Measurements from ENCODE around the gene TEC.

DNA sequence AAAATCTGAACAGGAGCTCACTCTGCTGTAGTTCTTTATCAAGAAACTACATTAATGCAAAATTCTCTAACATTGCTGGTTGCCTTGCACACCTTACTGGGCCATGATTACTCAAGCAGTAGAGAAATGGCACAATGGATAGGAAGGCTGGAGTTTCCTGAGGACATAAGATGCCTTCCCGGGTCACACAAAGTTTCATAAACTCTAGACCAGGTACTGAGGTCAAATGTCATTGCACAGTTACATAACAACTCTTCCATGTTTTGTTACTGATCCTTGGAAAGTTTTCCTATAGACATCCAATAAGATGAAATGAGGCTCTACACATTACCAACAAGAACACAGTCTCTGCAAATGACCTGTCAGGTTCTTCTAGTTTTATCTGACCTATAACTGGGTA is 9.9 kb downstream of the TEC start:
- TF ChIP-seq EZH2 (IDR thresholded peaks at IDR 0.05; ENCODE audit: insufficient read depth, poor library complexity, severe bottlenecking) = no peak
- no peak for TF ChIP-seq EZH2phosphoT487 (IDR thresholded peaks at IDR 0.05; ENCODE audit: insufficient read depth, low read depth)
